Endometrial microvascular endothelial cells (primary cell): Measurements from ENCODE around the gene SPRY4. TPM values are rescaled to one million over a fixed set of nuclear protein-coding genes. Genes with fewer than 3 reads are reported as not detected.
"Not testable (repeated sequence)": the region's sequence is repeated elsewhere in the genome, so short reads cannot be mapped to it uniquely, and the experiment has no call there.

Experiments used
- in situ Hi-C: cut with HindIII; loops from 2 replicates; pipeline ENCODE4 v1.10.0; 2017; ENCODE audit warnings: low sequenced_read_pairs, low pct_unique_long_range_greater_than_20kb; ENCODE audit errors: inconsistent ontology term
- total RNA-seq: library from RNA; depleted of rRNA; stranded (reverse); fragments of >200 nt; gene quantifications from one replicate; pipeline ENCODE4 v1.2.3, GENCODE V29; 2015; ENCODE audit errors: inconsistent ontology term

Gene SPRY4
- total RNA-seq, 1 donor from 2014 or later, result 19.8 TPM

GRCh38 chr5:142305211-142305610, 19.6 kb downstream of the SPRY4 start:
- in situ Hi-C loops, result no loop called here

- in situ Hi-C loops, result loop anchor here (5.0 kb wide), 1 partner anchor 243 kb away; no protein-coding TSS in a partner anchor
Measured at GRCh38 chr5:142304013-142304701, 20.7 kb downstream of the SPRY4 start.

- in situ Hi-C loops, result loop anchor here (5.0 kb wide), 1 partner anchor 244 kb away; no protein-coding TSS in a partner anchor
Measured at GRCh38 chr5:142303565-142303964, 21.3 kb downstream of the SPRY4 start.

GRCh38 chr5:142301540-142301939, 23.3 kb downstream of the SPRY4 start:
- in situ Hi-C loops, result loop anchor here (5.0 kb wide), 1 partner anchor 246 kb away; no protein-coding TSS in a partner anchor

- in situ Hi-C loops, result loop anchor here (5.0 kb wide), 1 partner anchor 247 kb away; no protein-coding TSS in a partner anchor
Measured at GRCh38 chr5:142300677-142301076, 24.1 kb downstream of the SPRY4 start.

- in situ Hi-C loops, result no loop called here
Measured at GRCh38 chr5:142298789-142299188, 26.0 kb downstream of the SPRY4 start.

GRCh38 chr5:142297786-142298185, 27.0 kb downstream of the SPRY4 start:
- in situ Hi-C loops, result not testable (repeated sequence)

GRCh38 chr5:142296914-142297417, 27.9 kb downstream of the SPRY4 start:
- in situ Hi-C loops, result no loop called here

GRCh38 chr5:142295960-142296860, 28.6 kb downstream of the SPRY4 start:
- in situ Hi-C loops, result no loop called here

- in situ Hi-C loops, result no loop called here
Measured at GRCh38 chr5:142295084-142295758, 29.6 kb downstream of the SPRY4 start.

GRCh38 chr5:142293486-142293885, 31.3 kb downstream of the SPRY4 start:
- in situ Hi-C loops, result no loop called here

- in situ Hi-C loops, result no loop called here
Measured at GRCh38 chr5:142292808-142293207, 32.0 kb downstream of the SPRY4 start.

GRCh38 chr5:142292249-142292648, 32.6 kb downstream of the SPRY4 start:
- in situ Hi-C loops, result no loop called here

- in situ Hi-C loops, result no loop called here
Measured at GRCh38 chr5:142290577-142291299, 34.1 kb downstream of the SPRY4 start.

GRCh38 chr5:142289708-142290576, 34.9 kb downstream of the SPRY4 start:
- in situ Hi-C loops, result no loop called here

- in situ Hi-C loops, result no loop called here
Measured at GRCh38 chr5:142287973-142288313, 36.9 kb downstream of the SPRY4 start.

- in situ Hi-C loops, result no loop called here
Measured at GRCh38 chr5:142287096-142287972, 37.5 kb downstream of the SPRY4 start.
